Upper lobe of left lung (tissue), 4 donors: ENCODE measurements around the gene MED22.

Source experiments
- EP300 ChIP-seq, 4 donors: sonication (generic); formaldehyde crosslinking; IDR thresholded peaks; one replicate each; pipeline ENCODE4 v1.5.1; 2017; ENCODE audit warnings: antibody characterized with exemption in 4 of 4, control low read depth in 2 of 4
- POLR2A ChIP-seq, 4 donors: fragments of 450-650 bp; IDR thresholded peaks; one replicate each; pipeline ENCODE4 v1.5.1; 2016 to 2017; ENCODE audit warnings: antibody characterized with exemption in 4 of 4, mild to moderate bottlenecking in 2 of 4
- TF ChIP-seq, protein P1 (sequence below), 6 experiments: fragments of 450-650 bp in 4 of 6; fragments of 200-600 bp in 2 of 6; sonication (generic) in 2 of 6; IDR thresholded peaks; one replicate each; pipeline ENCODE4 v1.5.1; 2016 to 2019; ENCODE audit warnings: antibody characterized with exemption in 6 of 6

DNA sequence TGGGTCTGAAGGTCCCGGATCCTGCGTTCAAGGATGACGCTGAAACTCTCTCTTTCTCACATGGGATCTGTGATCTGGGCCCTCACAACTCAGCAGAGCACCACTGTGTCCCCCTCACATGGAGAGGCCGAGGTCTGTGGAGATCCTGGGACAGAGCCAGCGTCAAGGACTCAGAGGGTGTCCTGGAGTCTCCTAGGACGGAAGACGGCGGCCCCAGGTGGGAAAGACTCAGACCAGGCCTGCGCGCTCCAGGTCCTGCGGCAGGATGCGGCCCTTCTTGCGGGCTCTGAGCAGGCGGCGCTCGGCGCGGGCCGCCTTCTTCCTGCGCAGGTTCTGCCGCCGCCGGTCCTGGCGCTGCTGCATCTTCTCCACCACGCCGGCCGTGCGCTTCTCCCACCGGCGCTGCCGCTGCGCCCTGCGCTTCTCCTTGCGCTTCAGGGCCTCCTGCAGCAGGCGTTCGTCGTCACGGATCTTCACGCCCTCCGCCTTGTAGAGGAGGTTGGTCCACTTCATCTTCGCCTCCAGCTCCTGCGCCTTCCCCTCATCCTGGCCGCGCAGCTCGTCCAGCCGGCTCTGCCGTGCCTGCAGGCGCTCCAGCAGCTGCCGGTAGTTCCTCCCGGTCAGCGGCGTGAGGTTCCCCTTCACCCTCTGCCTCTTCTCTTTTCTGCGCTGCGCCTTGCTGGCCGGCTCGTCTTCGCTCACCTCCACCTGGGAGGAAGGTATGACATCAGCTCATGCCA lies 16.1 kb downstream of the MED22 start:
- TF ChIP-seq, protein P1, sequence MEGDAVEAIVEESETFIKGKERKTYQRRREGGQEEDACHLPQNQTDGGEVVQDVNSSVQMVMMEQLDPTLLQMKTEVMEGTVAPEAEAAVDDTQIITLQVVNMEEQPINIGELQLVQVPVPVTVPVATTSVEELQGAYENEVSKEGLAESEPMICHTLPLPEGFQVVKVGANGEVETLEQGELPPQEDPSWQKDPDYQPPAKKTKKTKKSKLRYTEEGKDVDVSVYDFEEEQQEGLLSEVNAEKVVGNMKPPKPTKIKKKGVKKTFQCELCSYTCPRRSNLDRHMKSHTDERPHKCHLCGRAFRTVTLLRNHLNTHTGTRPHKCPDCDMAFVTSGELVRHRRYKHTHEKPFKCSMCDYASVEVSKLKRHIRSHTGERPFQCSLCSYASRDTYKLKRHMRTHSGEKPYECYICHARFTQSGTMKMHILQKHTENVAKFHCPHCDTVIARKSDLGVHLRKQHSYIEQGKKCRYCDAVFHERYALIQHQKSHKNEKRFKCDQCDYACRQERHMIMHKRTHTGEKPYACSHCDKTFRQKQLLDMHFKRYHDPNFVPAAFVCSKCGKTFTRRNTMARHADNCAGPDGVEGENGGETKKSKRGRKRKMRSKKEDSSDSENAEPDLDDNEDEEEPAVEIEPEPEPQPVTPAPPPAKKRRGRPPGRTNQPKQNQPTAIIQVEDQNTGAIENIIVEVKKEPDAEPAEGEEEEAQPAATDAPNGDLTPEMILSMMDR (IDR thresholded peaks at IDR 0.05) = no peak
- no peak for TF ChIP-seq POLR2A (IDR thresholded peaks at IDR 0.05)
- no peak for TF ChIP-seq EP300 (IDR thresholded peaks at IDR 0.05)
